Fibroblast of the aortic adventitia (primary cell): ENCODE results near the gene ZNF638. TPM values are rescaled to one million over a fixed set of nuclear protein-coding genes. Genes with fewer than 3 reads are reported as not detected.

Experiments
- DNase-seq: peaks from one replicate; pipeline ENCODE4 v3.0.0-alpha.2; 2010; ENCODE audit warnings: low read depth
- H3K4me3 ChIP-seq: 2 replicates; pipeline ENCODE4 v1.5.1; 2011; ENCODE audit warnings: low read depth, mild to moderate bottlenecking, control low read depth, low read length, moderate library complexity
- total RNA-seq: library from RNA; depleted of rRNA; stranded (reverse); fragments of >200 nt; gene quantifications from 2 replicates; pipeline ENCODE4 v1.2.3, GENCODE V29; 2012; ENCODE audit warnings: low replicate concordance
- TF ChIP-seq, protein P1 (sequence below): IDR thresholded peaks from 2 replicates; pipeline ENCODE4 v1.5.1; 2011; ENCODE audit warnings: mild to moderate bottlenecking, low read length, control low read depth, inconsistent platforms; ENCODE audit not compliant: insufficient read depth

Gene ZNF638
- total RNA-seq, 1 donor, result 123 TPM

DNA sequence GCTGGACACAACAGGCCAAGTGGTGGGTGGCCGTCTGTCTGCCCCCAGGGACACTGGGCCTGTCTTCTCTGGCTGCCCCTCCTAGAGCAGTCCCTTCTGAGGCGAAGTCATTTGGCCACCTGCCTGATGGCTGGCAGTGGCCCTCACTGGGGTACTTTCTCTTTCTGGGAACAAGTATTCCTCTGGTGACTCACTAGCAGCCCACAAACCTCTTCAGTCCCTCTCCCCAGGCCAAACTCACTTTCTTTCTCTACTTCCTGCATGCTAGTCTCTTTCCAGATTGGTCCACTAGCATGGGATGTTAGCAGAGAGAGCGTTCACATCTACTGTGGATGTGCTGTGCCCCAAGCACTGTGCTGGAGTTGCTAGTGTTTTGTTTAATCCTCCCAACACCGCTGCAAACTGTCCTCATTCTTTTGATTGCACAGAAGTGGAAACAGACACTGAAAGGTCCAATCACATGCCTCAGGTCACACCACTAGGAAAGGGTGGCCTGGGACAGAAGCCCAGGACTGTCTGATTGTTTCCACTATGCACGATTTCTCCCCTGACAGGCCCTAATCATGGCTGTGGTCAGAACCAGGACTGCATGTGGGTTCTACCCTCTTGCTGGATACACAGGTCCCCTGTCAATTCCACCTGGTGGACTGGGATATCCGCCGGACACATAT is 127.0 kb downstream of the ZNF638 start:
- TF ChIP-seq, protein P1, sequence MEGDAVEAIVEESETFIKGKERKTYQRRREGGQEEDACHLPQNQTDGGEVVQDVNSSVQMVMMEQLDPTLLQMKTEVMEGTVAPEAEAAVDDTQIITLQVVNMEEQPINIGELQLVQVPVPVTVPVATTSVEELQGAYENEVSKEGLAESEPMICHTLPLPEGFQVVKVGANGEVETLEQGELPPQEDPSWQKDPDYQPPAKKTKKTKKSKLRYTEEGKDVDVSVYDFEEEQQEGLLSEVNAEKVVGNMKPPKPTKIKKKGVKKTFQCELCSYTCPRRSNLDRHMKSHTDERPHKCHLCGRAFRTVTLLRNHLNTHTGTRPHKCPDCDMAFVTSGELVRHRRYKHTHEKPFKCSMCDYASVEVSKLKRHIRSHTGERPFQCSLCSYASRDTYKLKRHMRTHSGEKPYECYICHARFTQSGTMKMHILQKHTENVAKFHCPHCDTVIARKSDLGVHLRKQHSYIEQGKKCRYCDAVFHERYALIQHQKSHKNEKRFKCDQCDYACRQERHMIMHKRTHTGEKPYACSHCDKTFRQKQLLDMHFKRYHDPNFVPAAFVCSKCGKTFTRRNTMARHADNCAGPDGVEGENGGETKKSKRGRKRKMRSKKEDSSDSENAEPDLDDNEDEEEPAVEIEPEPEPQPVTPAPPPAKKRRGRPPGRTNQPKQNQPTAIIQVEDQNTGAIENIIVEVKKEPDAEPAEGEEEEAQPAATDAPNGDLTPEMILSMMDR, result no peak
- no peak overlapping the region for H3K4me3 ChIP-seq
- DNase-seq, result peak; percentile 43

DNA sequence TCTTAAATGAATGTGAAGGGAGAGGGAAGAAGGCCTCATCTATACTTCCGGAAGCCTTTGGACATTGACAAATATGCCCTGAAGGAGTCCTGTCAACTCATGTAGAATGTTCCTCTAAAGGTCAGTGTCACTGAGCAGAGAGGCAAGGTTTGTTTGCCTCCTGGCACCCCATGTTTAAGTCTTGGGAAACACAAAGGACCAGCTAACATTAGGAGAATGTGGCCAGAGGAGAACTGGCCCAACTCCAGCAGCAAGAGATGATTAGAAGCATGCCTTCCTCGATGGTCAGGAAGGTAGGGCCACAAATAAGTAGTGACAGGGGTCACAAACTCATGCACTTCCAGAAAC is 127.5 kb downstream of the ZNF638 start:
- DNase-seq, result no peak
- TF ChIP-seq, protein P1, result no peak
- no peak overlapping the region for H3K4me3 ChIP-seq

DNA sequence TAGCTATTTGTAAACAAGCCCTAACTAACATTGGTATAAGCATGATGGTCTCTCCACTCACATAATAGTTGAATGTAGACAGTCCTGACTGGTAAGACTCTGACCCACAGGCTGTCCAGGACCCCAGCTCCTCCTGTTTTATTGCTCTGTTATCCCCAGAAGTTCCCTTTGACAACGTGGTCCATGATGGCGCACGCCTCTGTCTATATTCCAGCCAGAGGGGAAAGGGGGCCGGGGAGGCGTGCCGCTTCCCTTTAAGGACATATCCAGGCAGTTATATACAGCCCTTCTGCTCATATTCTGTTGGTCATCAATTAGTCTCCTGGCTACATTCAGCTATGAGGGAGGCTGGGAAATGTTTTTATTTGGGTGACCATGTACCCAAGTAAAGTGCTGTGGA is 128.5 kb downstream of the ZNF638 start:
- DNase-seq, result no peak
- TF ChIP-seq, protein P1, result no peak
- no peak overlapping the region for H3K4me3 ChIP-seq

DNA sequence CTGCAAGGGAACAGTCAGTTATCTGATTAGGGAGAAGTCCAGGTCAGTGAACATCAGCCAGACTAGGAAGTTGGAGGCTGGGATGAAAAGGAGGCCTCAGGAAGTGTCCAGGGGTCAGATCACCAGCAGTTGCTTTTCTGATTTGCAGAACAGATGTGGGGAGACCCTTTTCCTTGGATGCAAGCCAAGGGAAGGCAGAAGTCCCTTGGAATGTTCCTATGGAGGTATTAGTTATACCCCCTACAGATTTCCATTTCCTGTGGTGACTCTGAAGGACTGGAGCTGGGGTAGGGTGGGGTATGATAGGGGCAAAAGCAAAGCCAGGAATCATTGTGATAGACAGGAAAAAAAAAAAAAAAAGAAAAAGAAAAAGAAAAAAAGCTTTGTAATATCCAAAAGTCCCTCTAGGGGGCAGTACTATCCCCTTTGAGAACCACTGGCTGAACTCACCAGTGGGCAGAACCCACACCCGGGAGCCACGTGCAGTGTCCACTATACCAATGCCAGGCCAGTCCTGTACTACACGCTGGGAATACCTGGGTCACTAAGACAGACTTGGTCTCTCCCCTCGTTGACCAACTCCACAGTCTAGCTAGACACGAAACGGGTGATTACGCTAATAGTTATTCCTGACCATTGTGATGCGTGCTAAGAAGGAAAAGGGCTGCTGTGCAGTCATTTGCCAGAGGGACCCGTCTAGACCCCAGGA is 129.2 kb downstream of the ZNF638 start:
- peak; percentile 30 for DNase-seq
- no peak overlapping the region for H3K4me3 ChIP-seq
- TF ChIP-seq, protein P1, result peak; percentile 60

DNA sequence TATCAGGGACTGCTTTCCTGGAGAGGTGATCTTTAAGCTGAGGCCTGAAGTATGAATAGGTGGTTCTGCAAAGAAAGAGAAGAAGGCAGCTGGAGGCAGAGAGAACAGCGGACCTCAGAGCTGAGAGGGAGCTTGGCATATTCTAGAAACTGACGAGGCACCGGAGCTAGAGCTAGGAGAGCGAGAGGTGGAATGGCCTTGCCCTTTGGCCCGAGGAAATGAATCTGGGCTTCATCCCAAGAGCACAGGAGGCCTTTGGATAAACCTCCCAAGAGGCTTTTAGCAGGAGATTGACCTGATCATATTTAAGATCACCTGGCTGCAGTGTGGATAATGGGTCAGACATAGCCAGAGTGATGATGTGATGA is 129.7 kb downstream of the ZNF638 start:
- no peak overlapping the region for H3K4me3 ChIP-seq
- no peak for DNase-seq
- TF ChIP-seq, protein P1, result no peak

DNA sequence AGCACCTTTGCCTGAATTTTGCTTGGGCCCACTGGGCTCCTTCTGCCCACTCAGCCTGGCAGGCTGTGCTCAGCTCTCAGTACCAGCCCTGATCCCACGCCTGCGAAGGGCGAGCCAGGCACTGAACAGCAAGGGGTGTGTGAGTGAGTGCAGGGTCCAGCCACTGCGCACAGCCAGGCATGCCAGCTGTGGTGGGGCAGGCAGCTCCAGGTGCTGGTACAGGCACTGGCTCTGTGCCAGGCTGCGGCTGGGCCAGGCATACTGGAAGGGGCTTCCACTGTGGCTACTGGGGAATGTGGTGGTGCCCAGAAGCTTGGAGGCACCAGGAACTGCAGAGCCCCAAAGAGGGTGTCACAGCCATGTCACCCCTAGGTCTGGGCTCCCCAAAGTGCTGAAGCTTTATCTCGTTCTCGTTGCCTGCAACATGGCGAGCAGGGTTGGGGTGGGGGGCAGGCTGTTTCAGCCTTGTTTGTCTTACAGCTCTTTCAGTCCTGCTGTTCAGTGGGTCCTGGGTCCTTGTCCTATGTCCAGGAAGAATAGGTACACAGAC is 130.5 kb downstream of the ZNF638 start:
- H3K4me3 ChIP-seq, result no peak overlapping the region
- DNase-seq, result no peak
- TF ChIP-seq, protein P1, result no peak
